ENCODE data around the gene POLR1E. TPM values are rescaled to one million over a fixed set of nuclear protein-coding genes. Genes with fewer than 3 reads are reported as not detected.

Gene POLR1E
- total RNA-seq, 1 experiment from 2014 or later = 60.9 TPM

- ChIA-PET POLR2A (no interaction called here), CTCF (no interaction called here), RAD21 (ENCODE audit: low non-redundant PET in 1 of 2, low total read pairs in 2 of 2, uncharacterized antibody in 2 of 2, unreplicated experiment in 2 of 2) (no interaction called here)
- Histone ChIP-seq H3K9me3 (ENCODE audit: control insufficient read depth in 1 of 2, insufficient read depth in 1 of 2, low read depth in 1 of 2, low read length in 2 of 2) (no peaks in the 10 kb centered on the region), H3K36me3 (ENCODE audit: control insufficient read depth in 1 of 2, insufficient read depth in 2 of 2, low read length in 2 of 2) (no peaks in the 10 kb centered on the region), H4K20me1 (ENCODE audit: insufficient read depth) (no peaks in the 10 kb centered on the region), H3K9ac (ENCODE audit: low read length) (no peak overlapping the region), H3K4me2 (ENCODE audit: low read length) (no peak overlapping the region), H3K9me2 (ENCODE audit: insufficient read depth) (no peaks in the 10 kb centered on the region), H3K27ac (ENCODE audit: low read depth, low read length) (no peak overlapping the region), H3K4me3 (replicated peaks in 1 of 2; ENCODE audit: low read depth in 1 of 2, low read length in 2 of 2) (no peak overlapping the region), H3K4me1 (ENCODE audit: control insufficient read depth in 1 of 2, insufficient read depth in 2 of 2, low read length in 2 of 2) (0 out of 4 replicates have a peak, but pooled peaks cover 0 to 5% of the 10 kb centered on the region in 2 experiments), H3K79me2 (ENCODE audit: insufficient read depth, low read length) (no peaks in the 10 kb centered on the region), H2AFZ (ENCODE audit: low read depth, low read length, poor library complexity, severe bottlenecking) (no peak overlapping the region), H3K27me3 (ENCODE audit: insufficient read depth, low read length) (no peaks in the 10 kb centered on the region)
- DNase-seq (ENCODE audit: low read depth, low spot score) (no peak), ATAC-seq (no peak)
- intact Hi-C loops (cut with micrococcal nuclease) = no loop called here
- TF ChIP-seq FOSL1 (IDR thresholded peaks at IDR 0.05; ENCODE audit: low read depth) (no peak), EGR1 (IDR thresholded peaks at IDR 0.05; ENCODE audit: low read depth) (no peak), RAD21 (IDR thresholded peaks at IDR 0.05; ENCODE audit: low read depth) (no peak), ATF3 (IDR thresholded peaks at IDR 0.05) (no peak), SIN3A (IDR thresholded peaks at IDR 0.05; ENCODE audit: low read depth) (no peak), ZBTB33 (IDR thresholded peaks at IDR 0.05; ENCODE audit: extremely low read depth, insufficient replicate concordance, low read length) (no peak), EZH2 (IDR thresholded peaks at IDR 0.05) (no peak), ZFX (IDR thresholded peaks at IDR 0.05) (no peak), EZH2phosphoT487 (IDR thresholded peaks at IDR 0.05; ENCODE audit: borderline replicate concordance) (no peak), TCF7L2 (IDR thresholded peaks at IDR 0.05; ENCODE audit: borderline replicate concordance, extremely low read depth, insufficient read depth, insufficient read length) (no peak), POLR2A (IDR thresholded peaks at IDR 0.05; ENCODE audit: borderline replicate concordance, extremely low read depth, insufficient read depth, insufficient read length) (no peak)
- no TSS peak for BruUV-seq (replicated peaks)
Measured at GRCh38 chr9:37542488-37542887, 56.7 kb downstream of the POLR1E start.
